SHP77 (cell line): Measurements from ENCODE around the gene SEC22B.
"Not testable (repeated sequence)": the region's sequence is repeated elsewhere in the genome, so short reads cannot be mapped to it uniquely, and the experiment has no call there.

Experiments
- DNase-seq, 2 experiments: peaks; one replicate each; lab custom pipeline; 2025; lab: John Stamatoyannopoulos, UW

SEC22B gene

GRCh38 chr1:120176092-120176855 lies at the start of gene SEC22B:
SEC22B (minus strand) TSS chr1:120176520; CDS start chr1:120176381, 139 bp downstream.
- peak; percentile 92 to 95 for DNase-seq

GRCh38 chr1:120217933-120218332 lies 41.6 kb upstream of the SEC22B start:
- DNase-seq = not testable (repeated sequence)

GRCh38 chr1:120217175-120217929 lies 41.0 kb upstream of the SEC22B start:
- DNase-seq = not testable (repeated sequence)

- DNase-seq = not testable (repeated sequence)
These were observed 37.3 kb upstream of the SEC22B start for GRCh38 chr1:120213606-120214005.

GRCh38 chr1:120210754-120211153 lies 34.4 kb upstream of the SEC22B start:
- DNase-seq = not testable (repeated sequence)

- not testable (repeated sequence) for DNase-seq
These were observed 20.8 kb upstream of the SEC22B start for GRCh38 chr1:120196863-120197775.

GRCh38 chr1:120188626-120189025 lies 12.3 kb upstream of the SEC22B start:
- DNase-seq = not testable (repeated sequence)

GRCh38 chr1:120182176-120182707 lies 5.9 kb upstream of the SEC22B start:
- not testable (repeated sequence) for DNase-seq

- not testable (repeated sequence) for DNase-seq
These were observed 3.7 kb upstream of the SEC22B start for GRCh38 chr1:120179811-120180690.

- no peak for DNase-seq
These were observed 2.8 kb upstream of the SEC22B start for GRCh38 chr1:120178799-120179756.

GRCh38 chr1:120178058-120178457 lies 1.7 kb upstream of the SEC22B start:
- DNase-seq = not testable (repeated sequence)

- DNase-seq = not testable (repeated sequence)
These were observed 632 bp downstream of the SEC22B start for GRCh38 chr1:120175688-120176087.

- DNase-seq = not testable (repeated sequence)
These were observed 11.6 kb downstream of the SEC22B start for GRCh38 chr1:120164761-120165160.

- DNase-seq = not testable (repeated sequence)
These were observed 14.3 kb downstream of the SEC22B start for GRCh38 chr1:120162015-120162414.

- DNase-seq = not testable (repeated sequence)
These were observed 17.8 kb downstream of the SEC22B start for GRCh38 chr1:120158495-120158894.

- DNase-seq = not testable (repeated sequence)
These were observed 18.2 kb downstream of the SEC22B start for GRCh38 chr1:120158086-120158485.

GRCh38 chr1:120150138-120150822 lies 26.0 kb downstream of the SEC22B start:
- DNase-seq = not testable (repeated sequence)

- not testable (repeated sequence) for DNase-seq
These were observed 26.8 kb downstream of the SEC22B start for GRCh38 chr1:120149420-120150059.
